K562 (cell line): ENCODE results near the gene RSRP1. TPM values are rescaled to one million over a fixed set of nuclear protein-coding genes. Genes with fewer than 3 reads are reported as not detected.

Experiments
- ARID3A ChIP-seq: IDR thresholded peaks from 2 replicates; pipeline ENCODE4 v1.6.1; 2012; ENCODE audit warnings: low read depth, low read length, improper control_type of control experiment, borderline replicate concordance
- ATF1 ChIP-seq, 2 experiments: fragments of 450-650 bp in 1 of 2; IDR thresholded peaks; 2 replicates each; pipeline ENCODE4 v1.6.1; 2016; ENCODE audit warnings: missing compliant biosample characterization in 1 of 2, missing genetic modification characterization in 1 of 2
- DPF2 ChIP-seq: fragments of 450-650 bp; IDR thresholded peaks from 2 replicates; pipeline ENCODE4 v1.6.1; 2016
- MAFG ChIP-seq: fragments of 450-650 bp; conservative IDR thresholded peaks from 2 replicates; pipeline ENCODE4 v1.6.1; 2016; ENCODE audit warnings: missing genetic modification characterization, missing compliant biosample characterization
- POLR2H ChIP-seq: IDR thresholded peaks from 2 replicates; pipeline ENCODE4 v1.6.1; 2016; ENCODE audit warnings: missing genetic modification characterization, low read depth, mild to moderate bottlenecking, control low read depth, missing compliant biosample characterization, moderate library complexity
- RAD21 ChIP-seq, 2 experiments: fragments of 250-450 bp in 1 of 2; fragments of 450-650 bp in 1 of 2; sonication (Bioruptor Pico) in 1 of 2; formaldehyde crosslinking in 1 of 2; IDR thresholded peaks in 1 of 2; conservative IDR thresholded peaks in 1 of 2; 2 replicates each; pipeline versions ENCODE4 v1.4.0 to v1.8.0; 2020 to 2022; ENCODE audit warnings: mild to moderate bottlenecking in 2 of 2, moderate library complexity in 1 of 2
- SAP30 ChIP-seq: fragments of 200-600 bp; sonication (generic); IDR thresholded peaks from 2 replicates; pipeline ENCODE4 v1.6.1; 2012; ENCODE audit warnings: borderline replicate concordance, low read depth, mild to moderate bottlenecking, moderate library complexity, low read length, control low read depth, inconsistent platforms; ENCODE audit not compliant: insufficient read depth, poor library complexity, severe bottlenecking
- SIN3A ChIP-seq, 2 experiments: fragments of 150-350 bp in 1 of 2; IDR thresholded peaks; 2 replicates each; pipeline ENCODE4 v1.6.1; 2011 to 2016; ENCODE audit warnings: borderline replicate concordance in 2 of 2, low read depth in 2 of 2, low read length in 2 of 2, mild to moderate bottlenecking in 2 of 2, moderate library complexity in 2 of 2; ENCODE audit not compliant: control insufficient read depth in 1 of 2
- TEAD2 ChIP-seq: fragments of 450-650 bp; IDR thresholded peaks from 2 replicates; pipeline ENCODE4 v1.6.1; 2016; ENCODE audit warnings: missing genetic modification characterization, control low read depth, missing compliant biosample characterization
- ZFP1 ChIP-seq: fragments of 450-650 bp; formaldehyde crosslinking; IDR thresholded peaks from 2 replicates; pipeline ENCODE4 v1.4.0; 2020; ENCODE audit warnings: mild to moderate bottlenecking, mixed read lengths
- ZNF175 ChIP-seq: fragments of 200-800 bp; sonication (Bioruptor generic); IDR thresholded peaks from 2 replicates; pipeline ENCODE4 v1.6.1; 2016; ENCODE audit warnings: low read depth, mild to moderate bottlenecking, missing genetic modification characterization, missing compliant biosample characterization
- ZNF408 ChIP-seq: fragments of 250-450 bp; sonication (Bioruptor Pico); IDR thresholded peaks from 2 replicates; pipeline ENCODE4 v1.4.0; 2020; ENCODE audit warnings: low read depth, mild to moderate bottlenecking, moderate library complexity
- ZNF655 ChIP-seq: fragments of 250-450 bp; sonication (Bioruptor Pico); IDR thresholded peaks from 2 replicates; pipeline ENCODE4 v1.5.0; 2021
- polyA plus RNA-seq, 8 experiments: library from polyadenylated mRNA; depleted of rRNA in 4 of 8; stranded (reverse) in 5 of 8; unstranded in 3 of 8; fragments of >200 nt; fragmentation: Nextera tagmentation in 2 of 8; fragmentation: Illumina TruSeq in 1 of 8; extraction: Ambion mirVana in 2 of 8; extraction: Trizol in 1 of 8; gene quantifications; 2 replicates each; pipeline versions ENCODE4 v1.2.1 to v1.2.3, GENCODE V29; 2011 to 2014; ENCODE audit warnings: inconsistent platforms in 1 of 8, missing spikeins in 1 of 8
- total RNA-seq, 7 experiments: library from RNA; depleted of rRNA in 6 of 7; stranded (reverse); fragments of >200 nt in 6 of 7; fragmentation: Illumina TruSeq in 2 of 7; extraction: Trizol in 2 of 7; gene quantifications; 2 replicates each; pipeline versions ENCODE4 v1.2.1 to v1.2.3, GENCODE V29; 2011 to 2021; ENCODE audit warnings: low replicate concordance in 1 of 7

RSRP1 gene
- total and polyA plus RNA-seq, 9 of the 15 experiments (the other 6 are each of a cell fraction or from before 2014, with no cell fraction given) = 27.2 to 283 (median 146) TPM

GRCh38 chr1:25245809-25246599 is 1.2 kb downstream of the RSRP1 start (continued):
- TF ChIP-seq SAP30 (peak; percentile 24), ATF1 (CRISPR knock-in tag; IDR thresholded peaks at IDR 0.05) (no peak), ATF1 (tag; IDR thresholded peaks at IDR 0.05) (no peak), MAFG (tag) (no peak), ZNF175 (CRISPR knock-in tag) (no peak), ZNF655 (CRISPR knock-in tag) (no peak), TEAD2 (tag) (0 out of 2 replicates have a peak, but pooled peaks have one; percentile 19), POLR2H (tag) (no peak), ZFP1 (CRISPR knock-in tag) (no peak), DPF2 (no peak; the same call in 1 of the 2 replicates), SIN3A (IDR thresholded peaks at IDR 0.05; ENCODE audit: borderline replicate concordance in 2 of 2, control insufficient read depth in 1 of 2, low read depth in 2 of 2, low read length in 2 of 2) (peak in 1 of 2 experiments; percentile 70; a peak in 3 of 4 replicates), RAD21 (CRISPR knock-in tag; conservative IDR thresholded peaks at IDR 0.05 in 1 of 2, IDR thresholded peaks at IDR 0.05 in 1 of 2) (no peak), ARID3A (no peak), ZNF408 (CRISPR knock-in tag) (no peak)
